GM18870 (cell line): ENCODE data around the gene ZNF618.

ENCODE experiments used
- ATAC-seq: cut with Tn5 transposase; IDR thresholded peaks from one replicate; pipeline ENCODE4 v1.9.1; 2021; ENCODE audit warnings: moderate library complexity; ENCODE audit not compliant: unreplicated experiment

The ZNF618 gene

DNA sequence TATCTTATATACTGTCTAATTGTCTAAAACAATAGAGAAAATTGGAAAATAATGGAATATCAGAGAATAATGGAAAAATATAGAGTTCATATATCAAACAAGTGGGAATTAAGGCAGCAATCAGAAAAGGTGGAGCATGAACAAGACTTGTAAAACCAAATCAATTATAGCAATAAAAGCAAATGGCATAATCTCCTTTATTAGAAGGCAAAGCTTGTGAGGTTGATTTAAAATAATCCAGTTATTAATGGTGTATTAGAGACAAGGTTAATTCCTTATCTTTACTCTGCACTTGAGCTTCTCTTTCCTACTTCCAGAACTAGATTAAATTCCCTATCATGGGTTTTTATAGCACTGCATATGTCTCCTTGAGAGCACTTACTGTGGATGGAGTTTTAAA, 137.9 kb downstream of the ZNF618 start:
- no peak for ATAC-seq

DNA sequence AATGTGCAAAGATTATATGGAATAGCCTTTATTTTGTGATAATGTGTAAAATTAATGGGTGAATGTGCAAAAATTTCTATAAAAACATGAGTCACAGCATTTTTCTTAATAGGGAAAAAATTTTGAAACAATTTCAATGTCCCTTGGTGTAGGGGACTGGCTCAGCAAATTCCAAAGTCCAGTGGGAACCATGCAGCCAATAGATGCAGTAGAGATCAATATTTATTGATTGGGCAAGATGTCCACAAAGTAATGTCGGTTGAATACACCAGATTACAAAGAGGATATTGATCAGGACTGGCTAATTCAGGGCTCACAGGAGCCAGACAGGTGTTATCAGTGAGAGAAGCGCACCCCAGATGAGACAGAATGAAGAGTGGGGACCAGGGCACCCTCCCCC, 139.5 kb downstream of the ZNF618 start:
- no peak for ATAC-seq

DNA sequence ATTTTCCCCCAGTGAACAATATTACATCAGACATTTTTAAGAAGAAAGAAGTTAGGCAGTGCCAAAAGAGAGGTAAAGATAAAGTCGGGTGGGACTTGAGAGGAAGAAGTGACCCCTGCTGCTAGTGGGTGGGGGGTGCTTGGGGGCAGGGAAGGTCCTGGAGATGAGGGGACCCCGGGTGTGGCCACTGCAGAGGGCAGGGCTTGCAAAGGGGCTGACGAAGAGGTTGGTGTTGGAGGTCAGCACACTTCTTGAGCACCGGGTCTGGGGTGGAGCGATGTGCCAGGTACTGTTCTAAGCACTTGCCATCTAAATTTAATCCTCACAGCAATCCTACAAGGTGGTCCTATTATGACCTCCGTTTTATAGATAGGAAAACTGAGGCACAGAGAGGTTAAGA, 140.0 kb downstream of the ZNF618 start:
- ATAC-seq: no peak

DNA sequence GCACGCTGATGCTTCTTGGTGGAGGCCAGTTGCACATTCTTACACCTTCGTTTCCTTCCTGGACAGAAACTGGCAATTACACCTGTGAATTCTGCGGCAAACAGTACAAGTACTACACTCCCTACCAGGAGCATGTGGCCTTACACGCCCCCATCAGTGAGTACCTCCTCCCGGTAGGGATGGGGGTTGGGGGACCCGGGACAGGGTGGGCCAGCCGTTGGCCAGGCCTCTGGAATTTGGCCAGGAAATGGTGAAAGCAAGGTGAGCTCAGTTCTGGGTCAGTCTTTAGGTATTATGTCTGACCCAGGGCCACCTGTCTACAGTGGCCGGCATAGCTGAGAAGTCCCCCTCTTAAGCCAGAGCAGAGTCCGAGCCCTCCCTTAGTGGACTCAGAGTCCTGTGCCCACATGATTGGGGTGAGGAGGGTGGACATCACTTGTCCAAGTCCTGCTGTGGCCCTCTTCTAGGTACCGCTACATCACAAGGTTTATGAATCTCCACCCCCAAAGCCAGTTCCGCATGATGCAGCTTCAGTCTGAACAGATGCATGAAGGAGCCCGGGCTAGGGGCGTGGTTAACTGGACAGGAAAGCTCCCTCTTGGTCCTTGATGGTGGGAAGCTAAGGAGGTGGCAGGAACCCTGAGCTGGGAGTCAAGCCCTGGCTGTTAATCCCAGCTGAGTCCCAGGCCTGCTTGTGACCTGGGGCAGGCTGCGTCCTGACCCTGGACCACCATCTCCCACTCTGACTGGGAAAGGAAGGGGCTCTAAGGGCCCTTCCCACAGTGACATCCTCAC, 140.7 kb downstream of the ZNF618 start:
- no peak for ATAC-seq

DNA sequence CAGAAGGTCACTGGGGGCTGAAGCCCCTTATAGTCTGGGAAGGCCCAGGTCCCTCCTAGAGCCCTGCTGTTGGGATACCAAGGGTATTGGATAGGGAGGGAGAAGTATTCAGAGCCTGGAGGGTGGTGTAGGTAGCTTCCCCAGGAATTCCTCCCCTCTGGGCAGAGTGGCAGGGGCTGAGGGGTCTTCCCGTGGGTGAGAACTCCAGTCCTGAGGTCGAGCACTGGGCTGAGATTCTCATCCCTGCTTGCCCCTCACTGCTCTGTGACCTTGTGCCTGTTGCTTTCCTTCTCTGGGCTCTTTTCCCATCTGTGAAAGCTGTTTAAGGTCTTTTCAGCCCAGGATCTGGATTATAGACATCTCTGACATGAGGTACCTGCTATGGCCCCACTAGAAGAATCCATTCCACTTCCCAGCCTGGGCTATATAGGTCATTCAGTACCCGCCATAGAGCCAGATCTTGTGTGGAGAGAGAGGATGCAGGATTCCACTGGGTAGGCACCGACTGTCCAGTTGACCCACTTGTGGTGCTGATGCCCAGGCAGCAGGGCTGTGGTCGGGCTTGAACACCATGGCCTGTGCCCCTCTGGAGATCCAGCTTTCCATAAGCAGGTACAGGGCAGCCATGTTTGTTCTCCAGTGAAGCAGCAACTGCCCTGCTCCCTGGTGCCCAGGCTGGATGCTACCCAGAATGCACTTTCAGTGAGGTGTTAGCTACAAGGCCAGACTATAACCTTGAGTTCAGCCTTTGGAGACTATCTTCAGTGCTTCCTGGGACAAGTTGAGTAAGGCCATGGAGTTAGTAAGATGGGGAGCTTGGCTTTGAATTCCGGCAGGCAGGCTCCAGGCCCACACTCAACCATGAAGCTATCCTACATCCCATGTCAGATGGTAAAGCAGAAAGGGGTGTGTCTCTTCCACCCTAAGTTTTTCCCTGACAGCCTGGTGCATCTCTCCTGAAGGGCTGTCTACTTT, 141.9 kb downstream of the ZNF618 start:
- no peak for ATAC-seq

DNA sequence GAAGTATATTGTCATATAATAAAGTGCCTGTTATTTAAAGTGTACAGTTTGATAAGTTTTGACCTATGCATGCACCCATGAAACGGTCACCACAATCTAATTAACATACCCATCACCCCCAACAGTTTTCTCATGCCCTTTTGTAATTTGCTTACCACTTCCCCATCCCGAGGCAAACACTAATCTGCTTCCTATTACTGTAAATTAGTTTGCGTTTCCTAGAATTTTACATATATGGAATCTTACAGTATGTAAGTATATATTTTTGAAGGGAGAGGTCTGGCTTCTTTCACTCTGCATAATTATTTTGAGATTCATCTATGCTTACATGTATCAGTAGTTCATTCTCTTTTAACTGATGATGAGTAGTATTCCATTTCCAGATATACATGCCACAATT, 145.5 kb downstream of the ZNF618 start:
- ATAC-seq: no peak

DNA sequence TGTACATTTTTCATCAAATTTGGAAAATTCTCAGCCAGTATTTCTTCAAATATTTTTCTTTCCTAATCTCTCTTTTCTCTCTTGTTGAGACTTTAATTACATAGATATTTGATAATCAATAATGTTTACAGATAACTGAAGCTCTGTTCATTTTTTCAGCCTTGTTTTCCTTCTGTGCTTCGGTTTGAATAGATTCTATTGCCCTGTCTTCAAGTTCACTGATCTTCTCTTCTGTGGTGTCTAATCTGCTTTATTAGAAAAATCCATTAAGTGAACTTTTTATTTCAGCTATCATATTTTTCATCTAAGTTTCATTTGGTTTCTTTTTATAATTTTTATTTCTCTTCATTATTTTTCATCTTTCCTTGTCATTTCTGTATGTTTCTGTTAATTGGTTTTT, 147.9 kb downstream of the ZNF618 start:
- ATAC-seq: no peak

DNA sequence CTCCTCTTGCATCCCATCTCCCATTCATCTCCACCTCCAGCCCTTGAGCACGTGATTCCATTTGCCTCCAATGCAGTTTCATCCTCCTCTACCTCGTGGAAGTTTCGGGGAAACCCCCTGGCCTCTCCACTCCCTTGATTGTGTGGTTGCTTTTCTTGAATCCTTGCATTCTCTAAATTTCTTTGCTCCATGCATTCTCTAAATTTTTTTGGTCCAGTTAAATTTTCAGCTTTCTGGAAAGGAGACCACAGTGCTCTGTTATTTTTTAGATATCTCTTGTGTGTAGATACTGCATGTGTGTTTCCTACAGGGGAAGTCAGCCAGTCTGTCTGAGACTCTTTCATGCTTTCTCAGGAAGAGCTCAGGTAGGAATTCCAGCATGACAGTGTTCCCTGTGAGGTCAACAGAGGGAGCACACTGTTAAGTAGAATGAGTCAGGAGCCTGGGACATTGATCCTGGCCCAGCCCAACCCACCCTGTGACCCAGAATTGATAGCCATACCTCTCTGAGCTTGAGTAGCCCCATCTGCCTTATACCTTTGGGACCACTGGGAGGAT, 149.2 kb downstream of the ZNF618 start:
- ATAC-seq: no peak

DNA sequence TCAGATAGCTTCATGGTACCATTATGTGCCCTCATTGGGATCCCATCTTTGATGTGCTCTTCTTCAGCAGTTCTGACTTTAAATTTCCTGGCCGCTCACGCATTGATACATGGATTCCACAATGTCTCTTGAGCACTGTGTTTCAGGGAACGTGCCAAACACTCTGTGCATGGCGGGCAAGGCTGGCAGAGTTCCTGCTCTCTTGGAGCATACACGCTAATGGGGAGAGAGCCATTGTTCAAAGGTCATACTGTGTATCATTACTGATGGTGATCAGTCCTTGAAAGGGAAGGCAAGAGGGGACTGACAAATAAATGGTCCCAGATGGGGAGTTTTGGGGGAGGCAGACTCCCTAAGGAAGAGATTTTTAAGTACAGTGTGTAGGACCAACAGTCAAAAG, 149.7 kb downstream of the ZNF618 start:
- ATAC-seq: no peak

DNA sequence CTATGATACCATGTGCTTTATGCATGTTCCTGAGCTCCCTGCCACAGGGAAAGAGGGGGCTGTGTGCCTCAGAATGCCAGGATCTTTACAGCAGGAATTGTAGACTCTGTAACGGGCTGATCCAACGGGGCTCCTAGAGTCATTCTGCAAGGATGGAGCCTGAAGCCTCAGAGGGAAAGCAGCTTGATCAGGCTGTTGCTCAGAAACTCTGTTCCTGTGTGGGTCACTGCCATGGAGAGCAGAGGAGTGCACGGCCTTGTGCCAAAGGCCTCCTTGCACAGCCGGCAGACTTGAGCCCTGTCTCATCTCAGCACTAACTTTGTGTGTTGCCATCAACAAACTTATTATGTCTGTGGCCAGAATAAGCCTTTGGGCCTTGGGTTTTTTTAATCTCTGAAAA, 150.2 kb downstream of the ZNF618 start:
- no peak for ATAC-seq

DNA sequence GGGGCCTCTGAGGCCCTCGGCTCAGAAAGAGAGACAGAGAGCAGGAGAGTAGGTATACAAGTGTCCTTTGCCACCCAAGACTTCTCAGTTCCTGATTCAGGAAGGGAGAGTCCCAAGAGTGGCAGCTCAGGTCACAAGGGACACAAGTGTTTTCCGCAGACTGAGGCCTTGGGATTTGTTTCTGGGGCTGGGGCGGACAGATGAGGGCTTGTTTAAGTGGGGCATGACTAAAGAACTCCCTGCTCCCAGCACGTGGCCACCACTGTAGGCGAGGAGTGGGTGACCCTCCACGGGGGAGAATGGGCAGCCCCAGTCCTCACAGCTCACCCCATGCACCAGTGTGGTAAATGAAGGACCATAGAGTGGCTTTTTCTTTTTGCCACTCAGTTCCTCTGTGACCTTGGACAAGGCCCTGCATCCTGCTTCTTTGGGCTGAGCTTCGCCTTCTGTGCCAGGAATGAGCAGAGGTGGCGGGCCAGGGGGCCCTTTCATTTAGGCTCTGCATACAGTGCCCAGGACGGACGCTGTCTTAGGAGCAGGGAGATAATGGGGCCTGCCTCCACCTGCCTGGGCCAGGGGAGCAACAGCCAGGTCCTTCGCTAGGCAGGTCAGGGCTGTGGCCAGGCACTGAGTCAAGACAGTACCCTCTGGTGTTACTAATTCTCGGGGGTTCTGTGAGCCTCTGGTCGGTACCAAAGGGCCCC, 151.2 kb downstream of the ZNF618 start:
- ATAC-seq: no peak

DNA sequence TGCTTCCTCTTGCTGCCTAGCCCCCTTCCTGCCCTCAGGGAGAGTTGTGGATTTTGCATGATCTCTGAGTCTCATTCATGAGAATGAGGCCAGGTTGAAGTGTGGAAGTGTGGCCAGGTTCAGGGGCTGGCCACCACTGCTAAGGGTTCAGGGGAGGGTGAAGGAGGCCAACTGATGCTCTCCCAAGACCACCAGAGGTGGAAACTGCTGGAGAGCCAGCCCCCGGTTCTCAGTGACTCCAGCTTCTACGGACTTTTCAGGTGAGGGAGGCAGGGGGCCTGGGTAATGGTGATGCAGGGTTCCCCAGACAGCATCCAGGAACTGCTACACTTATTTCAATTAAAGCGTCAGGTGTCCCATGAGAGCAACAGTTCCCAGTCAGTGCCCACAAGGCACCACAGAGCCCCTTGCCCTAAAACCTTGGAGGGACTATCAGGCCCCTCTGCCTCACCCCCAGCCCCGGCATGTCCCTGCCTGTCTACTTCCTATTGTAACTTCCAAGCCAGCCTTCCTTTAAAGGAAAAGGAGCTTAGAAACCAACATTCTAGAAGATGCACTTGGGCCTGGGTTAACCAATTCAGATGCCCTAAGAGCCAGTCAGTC, 151.9 kb downstream of the ZNF618 start:
- no peak for ATAC-seq

DNA sequence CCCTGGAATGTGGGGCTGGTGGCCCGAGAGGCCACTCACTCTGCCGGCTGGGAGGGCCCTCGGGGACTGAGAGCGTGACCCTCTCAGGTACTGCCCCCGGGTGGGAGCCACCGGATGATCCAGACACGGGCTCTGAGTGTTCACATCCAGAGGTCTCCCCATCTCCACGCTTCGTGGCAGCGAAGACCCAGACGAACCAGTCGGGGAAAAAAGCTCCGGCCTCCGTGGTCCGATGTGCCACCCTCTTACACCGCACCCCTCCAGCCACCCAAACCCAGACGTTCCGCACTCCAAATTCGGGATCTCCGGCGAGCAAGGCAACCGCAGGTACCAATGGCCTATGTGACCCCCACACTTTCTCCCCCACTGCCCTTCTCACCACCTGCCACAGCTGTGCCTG, 152.5 kb downstream of the ZNF618 start:
- no peak for ATAC-seq

DNA sequence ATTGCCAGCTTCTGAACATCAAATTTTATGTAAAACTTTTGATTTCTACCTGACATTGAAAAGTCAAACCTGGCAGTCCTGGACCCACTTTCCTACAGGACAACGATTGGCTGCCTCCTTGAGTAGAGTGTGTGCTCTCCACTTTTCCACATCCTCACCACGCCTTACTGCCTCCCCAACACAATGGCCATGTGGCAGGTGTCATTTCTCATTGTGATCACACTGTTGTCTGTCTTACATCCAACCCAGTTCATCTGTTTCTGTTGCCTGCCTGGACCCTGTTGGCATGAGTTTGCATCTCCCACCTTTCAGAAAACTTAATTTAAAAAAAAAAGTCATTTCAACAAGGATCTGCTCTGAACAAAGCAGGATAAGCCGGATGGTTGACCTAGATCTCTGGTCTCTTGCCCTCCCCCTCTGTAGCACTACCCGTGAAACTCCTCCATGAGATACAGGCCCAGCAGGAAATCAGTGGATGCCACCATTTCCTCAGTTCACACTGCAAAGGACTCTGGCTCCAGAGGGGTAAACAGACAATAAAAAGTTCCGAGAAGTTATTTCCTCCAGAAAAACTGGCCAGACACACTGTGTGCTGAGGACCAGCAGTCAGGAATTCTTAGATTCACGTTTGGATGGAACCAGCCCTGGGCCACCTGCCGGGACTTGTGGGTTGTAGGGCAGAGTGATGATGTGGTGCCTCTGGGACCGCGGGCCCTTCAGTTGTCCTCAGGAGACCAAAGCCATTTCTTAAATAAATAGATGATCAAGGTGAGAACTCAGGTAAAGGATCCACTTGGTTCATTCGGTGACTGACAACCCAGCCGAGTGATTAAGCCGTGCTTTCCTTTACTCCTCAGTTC, 153.4 kb downstream of the ZNF618 start:
- no peak for ATAC-seq

DNA sequence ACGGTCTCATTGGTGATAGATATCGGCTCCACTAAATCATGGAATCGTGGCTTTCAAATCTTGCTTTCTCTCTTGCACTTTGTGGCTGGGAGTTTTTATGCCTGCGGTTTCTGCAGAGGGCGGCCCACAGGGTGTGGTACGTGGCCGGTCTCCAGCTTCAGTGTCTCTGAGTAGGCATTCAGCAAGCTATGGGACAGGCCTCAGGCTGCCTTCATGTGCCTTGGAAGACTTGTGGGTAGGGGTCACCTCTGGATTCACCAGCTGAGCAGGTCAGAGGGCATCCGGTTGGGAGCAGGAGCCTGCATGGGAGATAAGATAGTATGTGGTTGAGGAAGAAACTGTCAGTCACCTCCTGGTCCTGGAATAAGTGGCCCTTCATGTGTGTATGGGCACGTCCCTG, 154.3 kb downstream of the ZNF618 start:
- no peak for ATAC-seq

DNA sequence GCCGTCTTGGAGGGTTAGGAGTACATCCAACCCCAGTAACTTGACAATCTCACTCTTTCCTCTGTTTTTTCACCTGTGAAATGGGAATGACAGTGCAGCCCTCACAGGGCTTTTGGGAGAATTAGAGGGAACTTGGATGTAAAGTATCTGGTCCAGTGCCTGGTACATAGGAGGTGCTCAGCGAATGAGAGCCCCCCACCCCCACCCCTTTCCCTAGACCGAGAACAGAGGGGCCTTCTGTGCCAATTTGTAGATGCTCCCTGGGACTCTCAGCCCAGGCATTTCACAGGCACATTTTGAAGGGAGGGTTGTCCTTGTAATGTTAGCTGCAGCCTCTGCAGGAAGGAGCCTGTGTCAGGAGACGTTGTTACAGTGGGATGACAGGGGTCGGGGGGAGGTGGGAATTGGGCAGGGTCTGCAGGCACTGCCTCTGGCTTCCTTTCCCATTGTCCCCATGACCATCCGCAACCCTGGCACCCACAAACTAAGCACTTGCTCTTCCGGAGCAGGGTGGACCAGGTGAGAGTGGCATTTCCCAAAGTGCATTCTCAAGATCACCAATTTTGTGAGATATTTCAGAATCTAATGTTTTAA, 155.0 kb downstream of the ZNF618 start:
- no peak for ATAC-seq

DNA sequence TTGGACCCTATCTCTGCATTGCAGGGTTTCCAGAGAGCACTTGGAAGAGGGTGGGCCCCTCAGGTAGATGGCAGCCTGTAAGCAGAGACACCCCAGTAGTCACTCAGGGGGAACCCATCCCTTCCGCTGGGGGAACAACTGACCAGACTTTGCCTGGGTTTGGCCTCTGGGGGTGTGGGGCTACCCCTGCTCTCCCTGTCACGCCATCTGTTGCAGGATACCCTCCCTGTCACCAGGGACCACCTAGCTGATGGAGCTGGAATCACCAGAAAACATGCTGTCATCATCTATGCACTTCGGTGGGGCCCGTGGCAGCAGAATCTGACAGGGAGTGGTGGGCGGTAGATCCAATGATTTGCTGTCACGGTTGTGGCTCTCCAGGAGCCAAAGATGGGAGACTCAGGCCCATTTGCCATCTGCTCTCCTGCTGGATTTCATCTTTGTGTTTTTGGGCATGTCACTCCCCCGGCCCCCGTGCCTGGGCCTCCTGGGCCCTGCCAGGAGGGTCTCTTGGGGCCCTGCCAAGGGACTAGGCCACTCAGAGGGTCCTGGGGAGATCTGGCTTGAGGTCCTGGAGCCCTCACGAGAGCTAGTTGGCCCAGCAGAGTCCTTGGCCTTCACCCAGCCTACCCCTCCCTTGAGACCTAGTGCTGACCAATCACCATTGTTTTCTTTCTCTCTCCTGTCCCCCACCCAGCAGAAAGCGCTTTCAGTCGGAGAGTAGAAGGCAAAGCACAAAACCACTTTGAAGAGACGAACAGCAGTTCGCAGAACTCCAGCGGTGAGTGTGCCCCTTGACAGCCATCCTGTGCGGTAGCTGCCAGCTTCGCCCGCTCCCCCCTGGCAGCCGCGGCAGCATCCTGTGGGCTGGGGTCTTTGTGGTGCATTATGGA, 156.1 kb downstream of the ZNF618 start:
- no peak for ATAC-seq

DNA sequence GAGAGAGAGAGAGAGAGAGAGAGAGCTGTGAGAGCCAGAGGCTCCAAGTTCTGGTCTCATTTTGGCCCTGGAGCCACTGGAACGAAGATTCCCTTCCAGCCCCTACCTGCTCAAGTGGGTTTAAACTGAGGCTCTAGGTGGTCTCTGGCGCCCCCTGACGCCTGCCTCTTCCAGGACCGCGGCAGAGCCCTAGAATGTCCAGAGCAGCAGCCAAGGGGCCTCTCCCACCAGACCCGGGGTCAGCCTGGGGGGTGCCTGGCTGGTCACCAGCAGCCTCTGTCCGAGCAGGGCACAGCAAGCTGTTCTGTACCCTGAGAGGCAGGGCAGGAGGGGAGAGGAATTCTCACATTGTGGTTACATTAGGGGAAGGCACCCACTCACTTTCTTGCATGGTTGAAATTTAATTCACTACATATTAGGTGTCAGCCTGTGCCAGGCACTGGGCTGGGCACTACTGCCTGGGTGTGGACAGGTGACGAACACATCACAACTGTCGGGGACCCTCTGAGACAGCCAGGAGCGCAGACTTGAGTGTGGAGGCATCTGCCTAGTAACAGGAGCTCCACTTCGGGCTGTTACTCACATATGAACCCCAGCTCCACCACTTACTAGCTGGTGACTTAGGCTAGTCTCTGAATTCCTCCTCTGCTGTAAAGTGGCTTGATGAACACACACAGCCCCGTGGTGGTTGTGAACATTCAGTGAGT, 157.4 kb downstream of the ZNF618 start:
- ATAC-seq: no peak
